Osteocyte (in vitro differentiated cells): ENCODE measurements around the gene PPP1CB. TPM values are rescaled to one million over a fixed set of nuclear protein-coding genes. Genes with fewer than 3 reads are reported as not detected.

ENCODE experiments used
- DNase-seq: peaks from one replicate; pipeline ENCODE4 v3.0.0; 2021; ENCODE audit warnings: mixed read lengths; ENCODE audit not compliant: unreplicated experiment; ENCODE audit errors: extremely low spot score
- H3K27ac Mint-ChIP-seq: one replicate; pipeline ENCODE4 v1.8.0; 2021; ENCODE audit warnings: mild to moderate bottlenecking, mixed read lengths; ENCODE audit not compliant: unreplicated experiment
- H3K27me3 Mint-ChIP-seq: one replicate; pipeline ENCODE4 v1.8.0; 2021; ENCODE audit warnings: mixed read lengths; ENCODE audit not compliant: unreplicated experiment
- H3K36me3 Mint-ChIP-seq: one replicate; pipeline ENCODE4 v1.8.0; 2021; ENCODE audit warnings: mixed read lengths; ENCODE audit not compliant: unreplicated experiment
- H3K4me1 Mint-ChIP-seq: one replicate; pipeline ENCODE4 v1.8.0; 2021; ENCODE audit warnings: mixed read lengths; ENCODE audit not compliant: unreplicated experiment
- H3K4me3 Mint-ChIP-seq: one replicate; pipeline ENCODE4 v1.8.0; 2021; ENCODE audit warnings: mild to moderate bottlenecking, moderate library complexity, mixed read lengths; ENCODE audit not compliant: unreplicated experiment
- H3K9me3 Mint-ChIP-seq: one replicate; pipeline ENCODE4 v1.8.0; 2021; ENCODE audit warnings: mixed read lengths; ENCODE audit not compliant: unreplicated experiment
- total RNA-seq: library from RNA; stranded (reverse); gene quantifications from 2 replicates; pipeline ENCODE4 v1.2.1, GENCODE V29; 2021
- TF ChIP-seq, protein P1 (sequence below): fragments of 200-600 bp; sonication (generic); IDR thresholded peaks from 2 replicates; pipeline ENCODE4 v1.5.0; 2021; ENCODE audit warnings: antibody characterized with exemption, mild to moderate bottlenecking, moderate library complexity

The PPP1CB gene
- total RNA-seq, 1 donor from 2014 or later, result 198 TPM

DNA sequence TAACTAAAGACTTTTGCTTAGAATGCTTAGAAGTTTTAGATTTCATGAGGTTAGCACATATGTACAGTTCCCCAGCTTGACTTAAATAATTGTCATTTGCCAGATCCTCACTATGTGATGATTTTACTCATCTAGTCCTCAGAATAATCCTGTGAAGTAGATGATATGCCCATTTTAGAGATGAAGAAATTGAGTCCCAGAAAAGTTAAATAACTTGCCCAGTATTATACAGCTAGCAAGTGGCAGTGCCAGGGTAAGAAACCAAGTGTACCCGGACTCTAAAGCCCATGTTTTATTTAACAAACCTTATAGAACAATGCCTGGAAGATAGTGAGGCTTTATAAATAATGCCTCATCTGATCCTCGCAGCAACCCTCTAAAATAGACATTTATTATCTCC is 87.3 kb downstream of the PPP1CB start:
- H3K36me3 Mint-ChIP-seq, result no peaks in the 10 kb centered on the region
- peaks cover 10% of the 10 kb centered on the region for H3K4me1 Mint-ChIP-seq
- H3K27ac Mint-ChIP-seq, result no peak overlapping the region
- H3K9me3 Mint-ChIP-seq, result no peaks in the 10 kb centered on the region
- TF ChIP-seq, protein P1, sequence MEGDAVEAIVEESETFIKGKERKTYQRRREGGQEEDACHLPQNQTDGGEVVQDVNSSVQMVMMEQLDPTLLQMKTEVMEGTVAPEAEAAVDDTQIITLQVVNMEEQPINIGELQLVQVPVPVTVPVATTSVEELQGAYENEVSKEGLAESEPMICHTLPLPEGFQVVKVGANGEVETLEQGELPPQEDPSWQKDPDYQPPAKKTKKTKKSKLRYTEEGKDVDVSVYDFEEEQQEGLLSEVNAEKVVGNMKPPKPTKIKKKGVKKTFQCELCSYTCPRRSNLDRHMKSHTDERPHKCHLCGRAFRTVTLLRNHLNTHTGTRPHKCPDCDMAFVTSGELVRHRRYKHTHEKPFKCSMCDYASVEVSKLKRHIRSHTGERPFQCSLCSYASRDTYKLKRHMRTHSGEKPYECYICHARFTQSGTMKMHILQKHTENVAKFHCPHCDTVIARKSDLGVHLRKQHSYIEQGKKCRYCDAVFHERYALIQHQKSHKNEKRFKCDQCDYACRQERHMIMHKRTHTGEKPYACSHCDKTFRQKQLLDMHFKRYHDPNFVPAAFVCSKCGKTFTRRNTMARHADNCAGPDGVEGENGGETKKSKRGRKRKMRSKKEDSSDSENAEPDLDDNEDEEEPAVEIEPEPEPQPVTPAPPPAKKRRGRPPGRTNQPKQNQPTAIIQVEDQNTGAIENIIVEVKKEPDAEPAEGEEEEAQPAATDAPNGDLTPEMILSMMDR, result no peak
- no peaks in the 10 kb centered on the region for H3K27me3 Mint-ChIP-seq
- no peak for DNase-seq
- H3K4me3 Mint-ChIP-seq, result no peak overlapping the region

GRCh38 chr2:28842042-28842441 is 90.4 kb downstream of the PPP1CB start:
- H3K4me3 Mint-ChIP-seq, result no peak overlapping the region
- no peak for DNase-seq
- H3K4me1 Mint-ChIP-seq, result no peaks in the 10 kb centered on the region
- no peak overlapping the region for H3K27ac Mint-ChIP-seq
- TF ChIP-seq, protein P1, result no peak
- no peaks in the 10 kb centered on the region for H3K9me3 Mint-ChIP-seq
- H3K36me3 Mint-ChIP-seq, result peaks cover 7% of the 10 kb centered on the region
- H3K27me3 Mint-ChIP-seq, result no peaks in the 10 kb centered on the region

Other genes with a start within 250 kb of the PPP1CB start
- 0.62 and 1.2 TPM in 2 replicates for gene SPDYA, start 59.0 kb downstream of the PPP1CB start, total RNA-seq
- 12.7 TPM in 2 replicates for gene TRMT61B, start 118.5 kb downstream of the PPP1CB start, total RNA-seq
- 39.8 and 42.4 TPM in 2 replicates for gene WDR43, start 142.8 kb downstream of the PPP1CB start, total RNA-seq
- gene TOGARAM2, start 229.5 kb downstream of the PPP1CB start, total RNA-seq, result not detected in 2 replicates